ENCODE results near the gene EXOC4.
"Not testable (repeated sequence)": the region's sequence is repeated elsewhere in the genome, so short reads cannot be mapped to it uniquely, and the experiment has no call there.

The EXOC4 gene

DNA sequence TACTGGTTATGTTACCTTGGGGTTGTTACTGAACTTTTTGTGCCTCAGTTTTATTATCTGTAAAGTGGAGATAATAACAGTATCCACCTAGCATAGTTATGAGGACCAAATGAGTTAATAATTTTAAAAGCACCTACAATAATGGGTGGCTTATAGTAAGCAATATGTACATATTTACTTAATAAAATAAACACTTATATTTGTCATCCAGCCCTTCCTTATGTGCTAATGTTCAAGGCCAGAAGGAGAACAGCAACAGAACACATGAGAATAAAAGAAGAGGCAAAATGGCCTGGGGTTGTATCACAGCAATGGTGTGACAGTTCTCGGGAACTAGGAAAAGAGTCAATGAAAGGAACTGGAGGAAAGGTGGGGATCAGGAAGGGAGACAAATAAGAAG is 618.9 kb downstream of the EXOC4 start:
- no peak overlapping the region for H3K4me3 ChIP-seq (ENCODE audit: low read depth, low read length)
- no peaks in the 10 kb centered on the region for H3K79me2 ChIP-seq (ENCODE audit: control insufficient read depth, insufficient read depth, low read length, unreplicated experiment)
- H3K36me3 ChIP-seq (ENCODE audit: insufficient read depth, low read length), result no peaks in the 10 kb centered on the region
- no peaks in the 10 kb centered on the region for H3K27me3 ChIP-seq (ENCODE audit: insufficient read depth, low read length)
- H2AFZ ChIP-seq (ENCODE audit: low read length, unreplicated experiment), result no peak overlapping the region
- H3K27ac ChIP-seq (ENCODE audit: low read depth, low read length), result no peak overlapping the region
- no peaks in the 10 kb centered on the region for H3K4me1 ChIP-seq (ENCODE audit: control insufficient read depth, insufficient read depth, low read length, unreplicated experiment)

DNA sequence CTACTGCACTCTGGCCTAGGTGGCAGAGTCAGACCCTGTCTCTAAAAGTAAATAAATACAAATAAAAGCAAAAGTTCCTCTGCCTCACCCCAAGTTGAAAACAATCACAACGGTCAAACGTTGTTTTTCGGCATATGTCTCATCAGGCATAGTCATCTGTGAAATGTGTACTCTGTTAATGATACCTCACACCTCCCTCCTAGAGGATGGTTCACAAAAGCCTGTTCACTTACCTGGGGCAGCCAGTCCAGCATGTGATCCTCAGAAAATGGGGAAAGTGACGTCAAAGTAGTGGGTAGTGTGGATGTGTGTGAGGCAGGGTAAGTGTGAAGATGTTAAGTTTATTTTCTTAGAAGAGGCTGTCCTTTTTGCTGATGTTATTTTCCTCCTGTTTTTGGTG is 620.3 kb downstream of the EXOC4 start:
- Histone ChIP-seq H3K4me3 (ENCODE audit: low read depth, low read length) (no peak overlapping the region), H3K4me1 (ENCODE audit: control insufficient read depth, insufficient read depth, low read length, unreplicated experiment) (no peaks in the 10 kb centered on the region), H3K36me3 (ENCODE audit: insufficient read depth, low read length) (no peaks in the 10 kb centered on the region), H2AFZ (ENCODE audit: low read length, unreplicated experiment) (no peak overlapping the region), H3K27me3 (ENCODE audit: insufficient read depth, low read length) (no peaks in the 10 kb centered on the region), H3K27ac (ENCODE audit: low read depth, low read length) (no peak overlapping the region), H3K79me2 (ENCODE audit: control insufficient read depth, insufficient read depth, low read length, unreplicated experiment) (no peaks in the 10 kb centered on the region)

DNA sequence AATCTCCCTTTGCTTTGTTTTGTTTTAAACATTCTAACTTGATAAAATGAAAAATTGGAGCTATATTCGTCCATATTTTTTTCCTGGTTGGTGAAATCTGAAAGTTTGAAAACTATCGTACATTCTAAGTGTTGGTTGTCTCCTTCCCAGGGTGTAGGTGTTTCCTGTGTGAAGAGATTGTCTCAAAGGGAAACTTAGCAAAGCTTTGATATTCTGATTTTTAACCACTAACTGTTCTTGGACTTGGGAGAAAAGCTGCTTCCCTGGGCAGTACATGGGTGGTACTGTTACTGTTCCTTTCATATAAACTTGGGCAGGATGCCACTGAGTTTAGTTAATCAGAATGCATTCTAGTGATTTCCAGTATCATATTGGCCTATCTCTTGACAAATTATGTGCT is 620.8 kb downstream of the EXOC4 start:
- Histone ChIP-seq H3K79me2 (ENCODE audit: control insufficient read depth, insufficient read depth, low read length, unreplicated experiment) (no peaks in the 10 kb centered on the region), H3K27ac (ENCODE audit: low read depth, low read length) (no peak overlapping the region), H2AFZ (ENCODE audit: low read length, unreplicated experiment) (no peak overlapping the region), H3K4me1 (ENCODE audit: control insufficient read depth, insufficient read depth, low read length, unreplicated experiment) (no peaks in the 10 kb centered on the region), H3K27me3 (ENCODE audit: insufficient read depth, low read length) (no peaks in the 10 kb centered on the region), H3K36me3 (ENCODE audit: insufficient read depth, low read length) (no peaks in the 10 kb centered on the region), H3K4me3 (ENCODE audit: low read depth, low read length) (no peak overlapping the region)

DNA sequence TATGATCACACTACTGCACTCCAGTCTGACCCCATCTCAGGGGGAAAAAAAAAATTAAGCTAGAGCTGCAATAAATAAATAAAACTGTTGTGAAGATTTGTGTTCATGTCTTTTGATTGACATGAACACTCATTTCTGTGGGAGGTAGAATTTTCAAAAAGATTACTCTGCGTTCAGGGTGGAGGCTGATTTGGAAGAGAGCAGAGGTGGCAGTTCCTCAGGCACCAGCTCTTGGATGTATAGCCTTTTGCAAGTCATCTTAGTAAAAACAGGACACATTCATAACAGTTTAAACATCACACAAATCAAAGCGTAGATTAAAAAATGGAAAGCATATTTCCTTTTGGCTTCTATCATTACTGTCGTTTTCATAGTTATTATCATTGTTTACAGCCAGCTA is 630.7 kb downstream of the EXOC4 start:
- Histone ChIP-seq H3K4me3 (ENCODE audit: low read depth, low read length) (no peak overlapping the region), H2AFZ (ENCODE audit: low read length, unreplicated experiment) (no peak overlapping the region), H3K27ac (ENCODE audit: low read depth, low read length) (no peak overlapping the region), H3K4me1 (ENCODE audit: control insufficient read depth, insufficient read depth, low read length, unreplicated experiment) (no peaks in the 10 kb centered on the region), H3K27me3 (ENCODE audit: insufficient read depth, low read length) (no peaks in the 10 kb centered on the region), H3K36me3 (ENCODE audit: insufficient read depth, low read length) (no peaks in the 10 kb centered on the region), H3K79me2 (ENCODE audit: control insufficient read depth, insufficient read depth, low read length, unreplicated experiment) (no peaks in the 10 kb centered on the region)

DNA sequence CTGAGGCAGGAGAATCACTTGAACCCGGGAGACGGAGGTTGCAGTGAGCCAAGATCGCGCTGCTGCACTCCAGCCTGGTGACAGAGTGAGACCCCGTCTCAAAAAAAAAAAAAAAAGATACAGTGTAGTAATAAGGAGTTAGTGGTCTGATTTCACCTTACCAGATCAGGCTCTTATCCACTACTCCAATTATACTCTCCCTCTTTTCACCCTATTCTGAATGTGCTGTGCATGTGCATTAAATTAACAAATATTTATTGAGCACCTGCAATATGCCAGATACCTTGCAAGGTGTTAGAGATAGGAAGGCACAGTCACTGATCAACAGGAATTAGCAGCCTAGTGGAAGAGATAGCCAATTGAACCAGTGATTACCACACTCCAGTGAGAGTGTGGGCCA is 632.3 kb downstream of the EXOC4 start:
- H3K79me2 ChIP-seq (ENCODE audit: control insufficient read depth, insufficient read depth, low read length, unreplicated experiment), result no peaks in the 10 kb centered on the region
- H3K36me3 ChIP-seq (ENCODE audit: insufficient read depth, low read length), result no peaks in the 10 kb centered on the region

DNA sequence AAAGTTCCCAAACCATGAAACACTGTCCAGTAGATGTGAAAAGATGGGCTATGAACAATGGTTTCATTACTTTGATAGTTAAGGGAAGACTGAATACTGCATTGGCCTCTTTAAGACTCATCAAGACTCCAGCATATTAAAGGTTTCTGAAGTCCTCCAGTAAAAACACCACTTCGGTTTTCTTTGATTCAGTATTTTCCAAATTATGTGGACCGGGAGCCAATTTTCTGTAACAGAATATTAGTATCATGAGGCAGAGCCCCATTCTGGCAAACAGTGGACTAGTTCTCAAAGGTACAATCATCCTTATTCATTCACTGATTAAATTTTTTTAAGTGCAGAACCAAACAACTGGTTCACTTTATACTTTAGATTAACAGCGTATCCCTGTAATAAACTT is 633.2 kb downstream of the EXOC4 start:
- Histone ChIP-seq H3K79me2 (ENCODE audit: control insufficient read depth, insufficient read depth, low read length, unreplicated experiment) (no peaks in the 10 kb centered on the region), H3K4me3 (ENCODE audit: low read depth, low read length) (no peak overlapping the region), H3K27me3 (ENCODE audit: insufficient read depth, low read length) (no peaks in the 10 kb centered on the region), H2AFZ (ENCODE audit: low read length, unreplicated experiment) (no peak overlapping the region), H3K27ac (ENCODE audit: low read depth, low read length) (no peak overlapping the region), H3K36me3 (ENCODE audit: insufficient read depth, low read length) (no peaks in the 10 kb centered on the region), H3K4me1 (ENCODE audit: control insufficient read depth, insufficient read depth, low read length, unreplicated experiment) (no peaks in the 10 kb centered on the region)

More for the DNA sequence above, 632.3 kb downstream of the EXOC4 start:
- Histone ChIP-seq H2AFZ (ENCODE audit: low read length, unreplicated experiment) (no peak overlapping the region), H3K27me3 (ENCODE audit: insufficient read depth, low read length) (no peaks in the 10 kb centered on the region), H3K4me1 (ENCODE audit: control insufficient read depth, insufficient read depth, low read length, unreplicated experiment) (no peaks in the 10 kb centered on the region), H3K27ac (ENCODE audit: low read depth, low read length) (no peak overlapping the region), H3K4me3 (ENCODE audit: low read depth, low read length) (no peak overlapping the region)

DNA sequence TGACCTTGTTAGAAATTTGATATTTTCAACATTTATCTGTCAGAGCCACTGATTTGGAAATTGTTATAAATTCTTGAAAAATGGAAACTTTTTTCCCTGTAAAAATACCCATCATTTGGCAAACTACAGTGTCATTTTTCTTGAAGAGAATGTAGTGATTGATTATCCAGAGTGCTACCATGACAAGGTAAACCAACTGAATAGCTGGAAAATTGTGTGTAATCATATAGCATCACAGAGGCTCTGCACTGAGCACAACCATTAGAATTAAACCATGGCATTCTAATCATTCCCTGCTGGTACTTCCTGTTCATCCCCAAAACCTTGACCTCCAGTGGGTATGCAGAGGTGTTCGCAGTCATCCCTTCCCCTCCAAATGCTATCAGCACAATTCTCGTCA is 633.9 kb downstream of the EXOC4 start:
- no peak overlapping the region for H3K27ac ChIP-seq (ENCODE audit: low read depth, low read length)

DNA sequence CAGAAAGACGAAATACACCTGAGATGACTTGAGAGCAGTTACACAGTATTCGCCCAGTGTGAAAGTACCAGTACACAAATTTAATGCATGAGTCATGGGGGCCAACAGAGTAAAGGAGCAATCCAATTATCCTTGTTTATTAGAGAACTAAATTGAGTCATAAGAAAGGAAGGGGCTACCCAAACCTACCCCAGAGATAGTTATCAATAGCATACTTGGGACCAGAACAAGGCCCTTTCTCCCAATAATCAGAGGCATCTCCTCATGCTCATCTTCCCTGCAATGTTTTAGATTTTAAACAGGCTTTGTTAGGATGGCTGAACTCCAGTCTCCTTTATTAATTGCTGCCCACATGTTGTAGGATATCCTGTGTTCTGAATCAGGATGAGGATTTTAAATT is 634.6 kb downstream of the EXOC4 start:
- no peak overlapping the region for H3K4me3 ChIP-seq (ENCODE audit: low read depth, low read length)
- H3K27me3 ChIP-seq (ENCODE audit: insufficient read depth, low read length), result no peaks in the 10 kb centered on the region
- H3K36me3 ChIP-seq (ENCODE audit: insufficient read depth, low read length), result no peaks in the 10 kb centered on the region
- H3K4me1 ChIP-seq (ENCODE audit: control insufficient read depth, insufficient read depth, low read length, unreplicated experiment), result no peaks in the 10 kb centered on the region
- no peaks in the 10 kb centered on the region for H3K79me2 ChIP-seq (ENCODE audit: control insufficient read depth, insufficient read depth, low read length, unreplicated experiment)
- H3K27ac ChIP-seq (ENCODE audit: low read depth, low read length), result no peak overlapping the region
- no peak overlapping the region for H2AFZ ChIP-seq (ENCODE audit: low read length, unreplicated experiment)

More for the DNA sequence above, 633.9 kb downstream of the EXOC4 start:
- Histone ChIP-seq H3K4me3 (ENCODE audit: low read depth, low read length) (no peak overlapping the region), H3K79me2 (ENCODE audit: control insufficient read depth, insufficient read depth, low read length, unreplicated experiment) (no peaks in the 10 kb centered on the region), H3K27me3 (ENCODE audit: insufficient read depth, low read length) (no peaks in the 10 kb centered on the region), H3K36me3 (ENCODE audit: insufficient read depth, low read length) (no peaks in the 10 kb centered on the region), H2AFZ (ENCODE audit: low read length, unreplicated experiment) (no peak overlapping the region), H3K4me1 (ENCODE audit: control insufficient read depth, insufficient read depth, low read length, unreplicated experiment) (no peaks in the 10 kb centered on the region)

DNA sequence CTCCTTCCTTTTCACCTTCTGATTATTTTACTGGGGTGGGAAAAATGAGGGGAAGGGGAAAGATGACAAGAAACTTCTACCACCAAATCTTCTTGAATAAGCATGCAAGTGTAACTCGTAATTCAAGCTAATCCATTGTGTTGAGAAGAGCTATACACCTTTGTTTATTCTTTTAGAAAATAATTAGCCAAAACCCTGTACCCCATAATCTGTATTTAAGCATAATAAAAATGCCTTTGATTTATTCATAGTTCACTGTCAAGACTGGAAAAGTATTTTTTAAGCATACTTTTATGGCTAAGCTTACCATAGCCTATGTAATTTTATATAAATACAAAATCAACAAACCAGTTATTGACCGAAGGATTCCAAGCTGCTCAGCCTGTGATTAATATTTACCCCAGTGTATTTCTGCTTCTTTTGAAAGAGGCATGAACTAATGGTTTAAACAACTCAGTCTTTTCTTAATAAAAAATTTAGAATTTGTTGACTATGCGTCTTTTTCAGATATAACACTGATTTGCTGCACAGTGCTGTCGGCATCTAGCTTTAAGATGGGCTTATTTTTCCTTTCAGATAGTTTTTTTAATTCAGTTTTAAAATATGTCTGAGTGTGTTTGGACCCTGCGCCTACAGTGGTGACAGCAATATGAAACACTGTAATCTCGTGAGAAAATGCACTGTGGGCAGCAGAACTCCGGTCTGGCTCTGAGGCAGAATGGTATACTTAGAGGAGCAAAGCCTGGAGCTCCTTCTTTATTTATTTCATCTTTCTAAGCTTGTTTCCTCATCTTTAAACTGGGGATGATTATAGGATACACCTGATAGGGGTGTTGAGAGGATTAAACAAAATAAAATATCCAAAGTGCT is 635.4 kb downstream of the EXOC4 start:
- Histone ChIP-seq H3K4me1 (ENCODE audit: control insufficient read depth, insufficient read depth, low read length, unreplicated experiment) (no peaks in the 10 kb centered on the region), H3K4me3 (ENCODE audit: low read depth, low read length) (no peak overlapping the region), H3K79me2 (ENCODE audit: control insufficient read depth, insufficient read depth, low read length, unreplicated experiment) (no peaks in the 10 kb centered on the region)

DNA sequence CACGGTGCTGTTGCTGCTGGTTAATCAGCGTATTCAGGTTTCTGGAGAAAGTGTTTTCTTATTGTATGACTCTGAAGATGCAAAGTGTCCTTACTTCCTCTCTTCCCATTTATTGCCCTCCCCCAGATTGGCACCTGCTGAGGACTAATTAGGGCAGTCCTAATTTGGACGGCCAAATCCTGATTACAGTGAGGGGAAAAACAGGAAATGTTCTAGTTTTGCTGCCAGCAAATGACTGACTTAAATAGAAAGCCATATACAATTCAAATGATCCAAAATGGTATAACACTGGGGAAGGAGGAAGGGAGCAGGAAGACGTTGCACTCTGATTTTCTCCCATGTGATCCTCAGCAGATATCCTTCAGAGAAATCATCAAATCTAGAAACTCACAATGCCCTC is 651.9 kb downstream of the EXOC4 start:
- Histone ChIP-seq H3K36me3 (ENCODE audit: insufficient read depth, low read length) (no peaks in the 10 kb centered on the region), H3K27me3 (ENCODE audit: insufficient read depth, low read length) (no peaks in the 10 kb centered on the region)

More for the DNA sequence above, 635.4 kb downstream of the EXOC4 start:
- H3K27me3 ChIP-seq (ENCODE audit: insufficient read depth, low read length), result no peaks in the 10 kb centered on the region
- no peaks in the 10 kb centered on the region for H3K36me3 ChIP-seq (ENCODE audit: insufficient read depth, low read length)
- H2AFZ ChIP-seq (ENCODE audit: low read length, unreplicated experiment), result no peak overlapping the region
- H3K27ac ChIP-seq (ENCODE audit: low read depth, low read length), result no peak overlapping the region

DNA sequence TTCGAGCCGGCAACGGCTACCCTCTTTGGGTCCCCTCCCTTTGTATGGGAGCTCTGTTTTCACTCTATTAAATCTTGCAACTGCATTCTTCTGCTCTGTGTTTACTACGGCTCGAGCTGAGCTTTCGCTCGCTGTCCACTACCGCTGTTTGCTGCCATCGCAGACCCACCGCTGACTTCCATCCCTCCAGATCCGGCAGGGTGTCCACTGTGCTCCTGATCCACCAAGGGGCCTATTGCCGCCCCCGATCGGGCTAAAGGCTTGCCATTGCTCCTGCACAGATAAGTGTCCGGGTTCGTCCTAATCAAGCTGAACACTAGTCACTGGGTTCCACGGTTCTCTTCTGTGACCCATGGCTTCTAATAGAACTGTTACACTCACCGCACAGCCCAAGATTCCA is 653.7 kb downstream of the EXOC4 start:
- H3K27me3 ChIP-seq (ENCODE audit: insufficient read depth, low read length); H3K36me3 ChIP-seq (ENCODE audit: insufficient read depth, low read length); H3K27ac ChIP-seq (ENCODE audit: low read depth, low read length); H3K79me2 ChIP-seq (ENCODE audit: control insufficient read depth, insufficient read depth, low read length, unreplicated experiment); H3K4me3 ChIP-seq (ENCODE audit: low read depth, low read length); H2AFZ ChIP-seq (ENCODE audit: low read length, unreplicated experiment); H3K4me1 ChIP-seq (ENCODE audit: control insufficient read depth, insufficient read depth, low read length, unreplicated experiment): not testable (repeated sequence)

More for the DNA sequence above, 651.9 kb downstream of the EXOC4 start:
- H3K4me1 ChIP-seq (ENCODE audit: control insufficient read depth, insufficient read depth, low read length, unreplicated experiment), result no peaks in the 10 kb centered on the region
- no peaks in the 10 kb centered on the region for H3K79me2 ChIP-seq (ENCODE audit: control insufficient read depth, insufficient read depth, low read length, unreplicated experiment)
- no peak overlapping the region for H3K4me3 ChIP-seq (ENCODE audit: low read depth, low read length)
- H2AFZ ChIP-seq (ENCODE audit: low read length, unreplicated experiment), result no peak overlapping the region
- no peak overlapping the region for H3K27ac ChIP-seq (ENCODE audit: low read depth, low read length)

All from ACC112 (cell line).